Activated T-helper 1 cell treated with anti-CD3 and anti-CD28 coated beads, Interleukin-2, amount 50 U/mL, for 16 hours (primary cell): Measurements from ENCODE around the gene C5orf58.
"Not testable (repeated sequence)": the region's sequence is repeated elsewhere in the genome, so short reads cannot be mapped to it uniquely, and the experiment has no call there.

Source experiments
- DNase-seq, 2 donors: peaks; one replicate each; pipeline ENCODE4 v3.0.0-alpha.2; 2020; ENCODE audit warnings: low read depth in 1 of 2, low spot score in 1 of 2

The C5orf58 gene

DNA sequence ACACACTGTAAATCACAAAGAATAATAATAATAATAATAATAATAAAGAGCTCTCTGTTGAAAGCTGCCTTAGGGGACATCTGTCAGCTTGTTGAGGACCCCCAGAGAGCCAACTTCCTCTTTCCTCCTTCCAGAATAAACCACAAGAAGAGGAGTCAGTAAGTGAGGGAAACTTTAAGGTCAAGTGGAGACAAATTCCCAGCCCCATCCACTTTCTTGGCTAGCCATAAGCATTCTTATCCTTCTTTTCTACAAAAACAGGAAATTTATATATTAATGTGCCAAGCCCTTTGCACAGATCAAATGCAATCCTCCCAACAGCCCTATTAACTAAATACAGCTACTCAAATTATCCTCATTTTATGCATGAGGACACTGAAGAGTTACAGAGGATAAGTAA is 9.4 kb upstream of the C5orf58 start:
- no peak for DNase-seq

GRCh38 chr5:170223906-170224305 is 8.9 kb upstream of the C5orf58 start:
- no peak for DNase-seq

DNA sequence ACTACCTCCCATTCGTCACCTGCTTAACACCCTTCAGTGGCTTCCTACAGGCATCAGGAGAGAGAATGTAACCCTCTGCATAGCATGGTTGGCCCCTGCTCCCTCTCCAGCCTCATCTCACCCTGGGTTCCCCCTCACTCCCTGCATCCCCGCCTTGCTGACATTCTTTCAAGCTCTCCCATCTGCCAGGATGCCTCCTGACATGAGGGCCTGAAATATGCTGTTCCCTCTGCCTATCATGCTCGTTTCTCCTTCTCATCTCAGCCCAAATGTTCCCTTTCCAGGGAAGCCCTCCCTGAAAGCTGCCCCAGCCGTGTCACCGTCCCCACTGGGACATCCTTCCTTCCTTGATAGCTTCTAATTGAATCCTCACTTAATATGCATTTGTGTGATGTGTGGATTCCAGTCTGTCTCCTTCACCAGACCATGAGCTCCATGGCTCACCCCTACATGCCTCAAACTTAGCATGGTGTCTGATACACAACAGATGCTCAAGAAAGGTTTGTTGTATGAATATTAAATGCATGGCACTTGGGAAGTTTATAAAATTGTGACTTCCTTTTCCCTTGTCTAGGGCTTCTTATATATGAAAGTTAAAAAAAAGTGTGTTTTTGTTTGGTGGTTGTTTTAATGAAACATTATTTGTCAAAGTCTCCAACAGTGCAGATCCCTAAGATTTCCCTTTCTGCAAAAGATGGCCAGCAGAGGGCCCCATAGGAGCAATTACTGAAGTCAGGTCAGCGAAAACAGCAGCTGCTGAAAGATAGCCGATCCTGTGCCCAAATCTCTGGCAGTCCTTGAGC is 7.3 kb upstream of the C5orf58 start:
- peak; percentile 49 to 59 for DNase-seq

DNA sequence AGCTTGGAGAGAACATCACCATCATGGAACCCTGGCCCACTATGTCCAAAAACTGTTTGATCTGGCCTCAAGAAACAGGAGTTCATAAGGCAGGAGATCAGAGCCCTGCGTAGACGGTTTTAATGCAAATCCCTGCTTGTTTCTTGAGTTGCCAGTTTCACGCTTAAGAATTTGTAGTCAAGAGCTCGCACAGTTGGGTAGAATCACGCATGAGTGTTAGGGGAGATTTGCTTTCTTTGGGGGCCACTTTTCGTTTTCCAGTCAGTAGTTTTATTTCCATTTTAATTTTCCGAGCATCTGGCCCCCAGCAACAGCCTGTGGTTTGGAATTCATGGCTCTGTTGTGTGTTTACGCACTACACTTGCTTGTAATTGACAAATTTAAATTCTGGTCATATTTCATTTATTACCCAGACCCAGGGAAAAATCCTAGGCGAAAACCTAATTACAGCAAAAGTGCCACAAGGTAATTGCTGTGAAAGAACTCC is 6.6 kb upstream of the C5orf58 start:
- DNase-seq = no peak

DNA sequence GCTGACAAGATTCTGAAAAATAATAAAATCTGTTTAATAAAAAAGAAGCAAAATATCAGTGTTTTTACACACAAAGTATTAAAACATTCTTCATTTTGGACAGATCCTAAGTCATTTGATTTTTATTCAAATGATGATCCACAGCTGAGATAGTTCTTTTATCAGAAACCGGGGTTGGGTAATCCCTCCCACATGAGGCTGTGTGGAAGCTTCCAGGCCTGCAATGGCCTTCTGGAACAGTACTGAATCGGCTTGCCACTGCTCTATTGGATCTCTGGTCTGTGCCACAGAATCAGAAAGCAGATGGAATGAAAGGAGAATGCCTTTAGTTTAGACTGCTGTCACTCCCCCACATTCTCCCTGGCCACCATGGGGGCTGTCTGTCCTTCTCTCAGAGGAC is 6.1 kb upstream of the C5orf58 start:
- DNase-seq = no peak

DNA sequence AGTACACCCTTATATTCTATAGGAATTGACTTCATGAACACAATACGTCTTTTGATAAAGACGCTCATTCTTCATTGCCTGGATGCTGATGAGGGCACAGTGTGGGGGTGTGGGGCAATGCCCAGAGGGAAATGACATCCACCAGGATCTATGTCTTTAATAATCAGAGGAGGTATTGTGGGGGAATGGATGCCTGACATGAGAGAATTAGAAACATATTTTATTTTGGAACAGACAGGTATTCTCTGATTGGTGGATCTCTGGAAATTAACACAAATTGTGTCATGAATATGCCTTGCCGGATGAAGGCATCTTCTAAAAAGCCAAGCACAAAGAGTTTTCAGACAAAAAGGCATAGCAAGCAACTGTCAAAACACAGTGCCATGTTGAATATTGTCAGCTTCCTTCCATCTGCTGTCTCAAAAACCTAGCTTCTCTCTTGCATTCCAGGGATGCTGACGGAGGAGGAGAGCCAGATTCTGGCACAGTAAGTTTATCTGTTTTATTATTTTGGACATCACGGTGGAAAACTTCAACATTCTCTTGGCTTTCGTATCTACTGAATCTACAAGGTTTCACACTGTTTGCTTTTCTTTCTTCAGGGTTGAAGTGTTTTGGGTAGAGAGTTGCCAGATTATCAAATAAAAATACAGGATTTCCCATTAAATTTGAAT is 3.9 kb upstream of the C5orf58 start:
- DNase-seq = no peak

- no peak for DNase-seq
Observed at GRCh38 chr5:170233358-170233892, 640 bp downstream of the C5orf58 start.

- DNase-seq = no peak
Observed at GRCh38 chr5:170235876-170236864, 3.4 kb downstream of the C5orf58 start.

DNA sequence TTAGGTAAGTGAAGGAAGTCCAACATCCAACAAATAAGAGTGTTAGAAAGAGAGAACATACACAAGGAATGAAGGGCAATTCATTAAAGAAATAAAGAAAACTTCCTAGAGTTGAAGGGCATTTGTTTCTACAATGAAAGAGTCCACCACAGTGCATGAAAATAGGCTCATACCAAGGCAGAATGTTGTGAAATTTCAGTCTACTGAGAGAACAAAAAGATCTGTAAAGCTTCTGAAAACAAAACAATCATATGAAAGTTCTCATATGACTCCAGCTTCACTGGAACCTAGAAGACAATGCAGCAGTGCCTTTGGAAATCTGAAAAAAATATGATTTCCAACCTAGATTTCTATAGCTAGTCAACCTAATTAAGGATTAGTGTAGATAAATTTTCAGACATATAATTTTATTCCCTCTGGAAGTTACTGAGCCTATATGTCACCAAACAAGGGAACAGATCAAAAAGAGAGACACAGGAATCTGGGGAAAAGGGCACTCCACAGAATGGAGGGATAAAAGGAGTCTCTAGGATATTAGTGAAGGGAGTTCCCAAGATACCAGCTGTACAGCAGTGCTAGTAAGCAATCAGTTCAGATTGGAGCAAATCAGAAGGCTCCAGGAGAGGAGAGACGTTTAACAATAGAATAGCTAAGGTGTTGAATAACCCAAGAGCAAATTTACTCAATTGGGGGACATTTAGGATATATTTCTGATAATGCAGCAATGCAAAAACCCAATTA is 5.8 kb downstream of the C5orf58 start:
- DNase-seq = no peak

- DNase-seq = not testable (repeated sequence)
Observed at GRCh38 chr5:170245436-170245835, 12.7 kb downstream of the C5orf58 start.

DNA sequence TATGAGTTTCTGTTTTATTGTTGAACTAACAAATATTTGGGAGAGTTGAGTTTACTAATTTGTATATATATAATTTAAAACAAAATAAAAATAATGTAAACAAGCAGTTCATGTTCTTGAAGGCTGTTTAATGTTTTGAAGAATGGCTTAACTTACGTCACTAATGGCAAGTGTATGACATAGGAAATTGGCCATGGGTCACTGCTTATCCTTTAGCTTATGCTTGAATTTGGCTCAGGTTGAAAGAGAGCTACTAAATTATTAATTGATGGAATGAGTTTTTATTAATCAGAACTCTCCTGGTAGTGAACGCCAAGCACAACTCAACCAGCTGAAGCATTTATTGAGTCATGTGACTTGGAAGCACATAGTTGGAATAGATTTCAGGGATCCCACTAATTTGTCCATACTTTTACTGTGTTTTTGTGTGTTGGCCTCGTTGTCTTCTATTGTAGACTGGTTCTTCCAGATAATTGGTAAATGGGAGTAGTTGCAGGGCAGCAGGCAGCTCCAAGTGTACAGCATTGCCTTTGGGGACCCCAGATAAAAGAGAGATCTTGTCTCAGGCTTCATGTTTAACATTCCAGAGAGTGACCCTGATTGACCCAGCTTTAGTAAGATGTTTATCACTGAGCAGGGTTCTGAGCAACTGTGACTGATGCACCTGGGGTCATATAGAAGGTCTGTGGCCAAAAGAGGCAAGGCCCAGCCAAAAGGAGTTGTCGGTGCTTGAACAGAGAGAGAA is 13.5 kb downstream of the C5orf58 start:
- no peak for DNase-seq

DNA sequence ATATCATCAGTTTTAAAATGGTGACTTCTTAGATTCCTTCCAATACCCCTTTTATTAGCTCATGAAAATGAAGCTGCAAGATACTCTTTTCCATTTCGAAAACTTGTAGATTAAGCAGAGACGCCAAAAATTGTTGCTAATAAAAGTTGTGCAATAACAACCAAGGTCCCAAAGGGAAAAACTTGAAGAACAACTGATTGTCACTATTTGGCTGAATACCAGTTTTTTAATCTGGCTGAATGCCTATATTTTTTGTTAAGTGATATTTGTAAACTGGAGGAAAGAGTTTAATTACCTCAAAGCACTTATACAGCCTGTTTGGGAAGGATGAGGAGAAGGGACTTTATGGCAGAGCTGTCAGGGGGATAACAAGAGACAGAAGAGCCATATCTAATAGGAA is 14.6 kb downstream of the C5orf58 start:
- DNase-seq = no peak

DNA sequence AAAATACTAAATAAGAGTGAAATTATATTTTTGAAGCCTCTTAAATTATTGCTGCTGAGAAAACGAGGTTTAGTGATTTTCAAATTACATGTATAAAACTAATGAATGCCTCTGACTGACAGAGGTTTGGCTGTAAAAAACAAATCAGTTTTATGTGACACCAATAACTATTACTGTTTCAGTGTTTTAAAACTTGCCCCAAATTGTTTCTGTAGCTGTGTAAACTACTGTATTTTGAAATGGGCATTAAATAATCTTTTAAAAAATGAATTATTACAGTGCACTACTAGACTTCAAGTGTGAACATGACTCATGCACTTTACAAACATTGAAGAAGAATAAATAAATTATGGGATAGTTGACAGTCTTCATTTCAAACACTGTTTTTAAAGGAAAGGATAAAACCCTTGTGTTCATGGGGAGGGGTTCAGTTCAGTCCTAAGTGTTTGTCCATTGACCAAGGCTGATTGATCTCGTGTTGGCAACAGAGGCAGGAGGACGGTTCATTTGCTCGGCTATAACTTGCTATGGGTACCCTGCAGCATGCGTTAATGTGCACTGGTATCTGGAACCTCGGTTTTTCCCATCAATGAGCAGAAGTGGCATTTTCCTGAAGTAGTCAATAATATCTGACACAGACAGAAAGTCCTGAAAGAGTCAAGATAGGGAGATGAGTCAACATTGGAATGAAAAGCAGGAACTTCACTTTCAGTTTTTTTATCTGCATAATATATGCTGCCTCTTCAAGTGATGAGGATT is 15.6 kb downstream of the C5orf58 start:
- DNase-seq = no peak

- not testable (repeated sequence) for DNase-seq
Observed at GRCh38 chr5:170248931-170249227, 16.1 kb downstream of the C5orf58 start.

DNA sequence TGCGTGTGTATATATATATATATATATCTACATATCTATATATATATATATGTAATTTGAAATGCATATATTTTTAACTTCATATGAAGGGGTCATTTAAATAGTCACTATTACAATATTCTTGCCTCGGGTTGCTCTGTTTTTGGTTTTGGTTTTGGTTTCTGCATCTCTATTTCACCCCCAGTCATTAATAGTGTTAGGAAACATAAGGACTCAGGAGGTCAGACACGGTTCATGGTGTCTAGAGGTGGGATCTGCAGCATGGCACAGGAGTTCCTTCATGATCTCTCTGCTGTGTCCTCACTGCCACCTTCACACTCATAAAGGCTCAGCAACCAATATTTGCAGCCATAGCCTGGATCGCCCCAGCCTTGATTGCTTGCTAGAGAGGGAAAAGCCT is 16.6 kb downstream of the C5orf58 start:
- no peak for DNase-seq

- no peak for DNase-seq
Observed at GRCh38 chr5:170250810-170251317, 18.1 kb downstream of the C5orf58 start.

DNA sequence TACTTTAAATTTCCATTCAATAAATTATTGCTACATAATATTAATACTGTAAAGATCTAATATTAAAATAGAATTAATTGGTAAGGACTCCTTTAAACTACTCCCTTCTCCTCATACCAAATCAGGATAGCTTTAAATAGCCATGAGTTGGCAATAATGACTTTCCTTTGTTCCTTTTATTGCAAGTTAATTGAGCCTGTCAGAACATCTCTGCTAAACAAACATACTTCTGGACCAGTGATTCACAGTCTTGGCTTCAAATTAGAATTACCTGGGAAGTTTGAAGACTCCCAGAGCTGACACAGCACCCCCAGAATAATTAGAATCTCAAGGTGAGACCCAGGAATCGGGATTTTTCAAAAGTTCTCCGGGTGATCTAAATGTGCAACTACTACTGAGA is 18.7 kb downstream of the C5orf58 start:
- no peak for DNase-seq

- DNase-seq = no peak
Observed at GRCh38 chr5:170252109-170252508, 19.3 kb downstream of the C5orf58 start.
